ENCODE results near the gene TRIM62. TPM values are rescaled to one million over a fixed set of nuclear protein-coding genes. Genes with fewer than 3 reads are reported as not detected.
"Not testable (repeated sequence)": the region's sequence is repeated elsewhere in the genome, so short reads cannot be mapped to it uniquely, and the experiment has no call there.

Gene TRIM62
- total RNA-seq, 1 experiment from 2014 or later: 17.6 TPM

- Histone ChIP-seq H3K4me1 (0 out of 2 replicates have a peak, but pooled peaks cover 3% of the 10 kb centered on the region), H3K9me3 (replicated peaks) (no peaks in the 10 kb centered on the region), H3K4me3 (no peak overlapping the region), H3K27ac (no peak overlapping the region), H3K27me3 (no peaks in the 10 kb centered on the region), H3K36me3 (peaks cover 27% of the 10 kb centered on the region)
- no peak for DNase-seq
These were observed 39.3 kb downstream of the TRIM62 start for GRCh38 chr1:33142483-33143064.

DNA sequence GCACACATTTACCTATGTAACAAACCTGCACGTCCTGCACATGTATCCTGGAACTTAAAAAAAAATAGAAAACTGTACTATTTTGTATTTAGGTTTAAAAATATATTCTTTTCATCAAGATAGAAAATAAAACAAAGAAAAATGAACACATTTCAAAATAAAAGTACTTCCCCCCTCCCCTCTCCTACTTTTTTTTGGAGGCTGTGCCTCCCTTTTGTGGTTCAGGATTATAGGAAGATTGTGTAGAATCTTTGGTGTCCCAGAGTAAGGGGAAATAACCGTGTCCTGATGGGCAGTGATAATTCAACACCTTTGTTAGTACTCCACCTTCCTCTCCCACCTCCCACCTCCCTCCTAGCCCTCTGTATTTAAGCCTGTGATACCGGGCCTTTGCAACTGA is 40.1 kb downstream of the TRIM62 start:
- Histone ChIP-seq H3K4me1 (0 out of 2 replicates have a peak, but pooled peaks cover 3% of the 10 kb centered on the region), H3K27me3 (no peaks in the 10 kb centered on the region), H3K4me3 (no peak overlapping the region), H3K36me3 (peaks cover 19% of the 10 kb centered on the region), H3K9me3 (replicated peaks) (no peaks in the 10 kb centered on the region), H3K27ac (no peak overlapping the region)
- no peak for DNase-seq

DNA sequence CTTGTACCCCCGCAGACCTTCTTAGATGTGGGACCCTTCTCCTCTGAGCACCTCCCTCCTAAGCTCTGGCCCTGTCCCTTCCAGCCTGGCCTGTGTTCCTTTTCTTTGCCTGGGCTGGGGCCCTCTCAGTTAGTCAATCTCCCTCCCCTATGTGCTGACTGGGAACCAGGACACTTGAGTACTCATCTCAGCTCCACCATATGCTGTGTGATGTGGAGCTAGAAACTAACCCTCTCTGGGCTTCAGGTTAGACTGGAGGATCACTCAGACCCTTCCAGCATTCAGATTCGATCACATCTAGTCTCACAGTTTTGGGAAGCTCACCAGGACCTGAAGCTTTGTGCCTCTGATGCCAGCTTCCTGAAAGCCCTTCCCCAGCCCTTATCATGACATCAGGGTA is 40.6 kb downstream of the TRIM62 start:
- Histone ChIP-seq H3K27me3 (no peaks in the 10 kb centered on the region), H3K4me1 (0 out of 2 replicates have a peak, but pooled peaks cover 3% of the 10 kb centered on the region), H3K36me3 (peaks cover 13% of the 10 kb centered on the region; the same call in 1 of the 2 replicates), H3K4me3 (no peak overlapping the region), H3K27ac (no peak overlapping the region), H3K9me3 (replicated peaks) (no peaks in the 10 kb centered on the region)
- DNase-seq: no peak

DNA sequence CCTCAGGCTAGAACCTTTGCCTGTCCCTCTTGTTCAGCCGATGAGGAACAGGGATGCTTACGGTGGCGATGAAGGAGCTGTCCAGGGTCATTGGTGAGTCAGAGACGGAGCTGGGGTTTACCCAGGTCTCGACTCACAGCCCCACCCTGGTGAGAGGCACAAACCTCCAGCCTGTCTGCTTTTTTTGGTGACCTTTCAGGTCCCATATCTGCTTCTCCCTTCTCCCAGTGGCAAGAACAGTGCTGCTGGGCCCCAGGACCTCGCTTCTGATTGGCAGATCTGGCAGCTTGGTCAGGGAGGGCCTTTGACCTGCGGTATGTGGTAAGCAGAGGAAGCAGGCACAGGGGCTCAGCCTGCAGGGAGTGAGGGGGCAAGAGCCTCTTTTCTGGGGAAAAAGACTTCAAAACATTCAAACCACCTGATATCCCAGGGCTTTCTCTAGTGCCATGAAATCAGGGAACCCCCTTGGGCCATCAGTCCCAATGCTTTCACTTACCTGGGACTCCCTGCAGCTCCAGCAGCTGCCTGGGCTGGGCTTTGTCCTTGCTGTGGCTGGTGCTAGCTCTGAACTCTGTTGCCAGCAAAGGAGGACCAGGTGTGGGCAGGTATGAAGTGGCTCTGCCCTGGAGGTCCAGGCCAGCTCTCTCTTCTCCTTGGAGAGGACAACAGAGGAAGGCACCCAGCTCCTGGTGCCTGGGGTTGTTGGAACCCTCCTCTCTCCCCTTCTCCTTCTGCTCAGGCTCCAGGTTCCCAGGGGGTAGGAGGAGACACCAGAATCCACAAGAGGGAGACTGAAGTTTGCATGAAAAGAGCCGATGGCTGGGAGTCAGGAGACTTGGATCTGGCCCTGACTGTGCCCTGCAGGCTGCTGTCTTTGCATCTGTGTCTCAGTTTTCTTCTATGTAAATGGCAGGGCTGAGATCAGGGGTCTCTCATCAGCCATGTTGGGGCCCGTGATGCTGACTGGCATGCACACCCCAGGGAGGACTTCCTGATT is 41.4 kb downstream of the TRIM62 start:
- H3K36me3 ChIP-seq: peaks cover 9% of the 10 kb centered on the region; the same call in 1 of the 2 replicates
- no peak overlapping the region for H3K4me3 ChIP-seq
- no peaks in the 10 kb centered on the region for H3K9me3 ChIP-seq (replicated peaks)
- H3K27me3 ChIP-seq: no peaks in the 10 kb centered on the region
- H3K4me1 ChIP-seq: 0 out of 2 replicates have a peak, but pooled peaks cover 3% of the 10 kb centered on the region
- H3K27ac ChIP-seq: no peak overlapping the region
- peak; percentile 37 to 64 for DNase-seq

DNA sequence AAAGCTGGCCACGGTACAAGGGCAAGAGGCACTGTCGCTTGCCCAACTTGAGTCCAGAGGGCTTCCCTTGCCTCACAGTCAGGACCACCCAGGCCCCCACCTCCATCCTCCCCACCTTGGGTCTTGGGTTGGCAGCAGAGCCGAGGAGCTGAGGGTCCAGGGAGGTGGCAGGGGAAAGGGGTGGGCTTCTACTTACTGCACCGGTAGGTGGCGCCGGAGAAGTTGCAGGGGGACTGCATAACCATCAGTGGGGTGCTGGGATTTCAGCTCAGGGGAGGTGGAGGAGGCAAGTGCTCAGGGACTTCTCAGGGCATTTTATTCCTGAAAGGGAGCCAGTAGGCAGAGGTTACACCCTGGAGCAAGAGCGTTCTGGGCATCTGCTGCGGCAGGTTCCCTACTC is 44.0 kb downstream of the TRIM62 start:
- H3K9me3 ChIP-seq (replicated peaks): no peaks in the 10 kb centered on the region
- no peaks in the 10 kb centered on the region for H3K36me3 ChIP-seq
- no peak overlapping the region for H3K4me3 ChIP-seq
- DNase-seq: peak; percentile 77 to 81
- no peak overlapping the region for H3K27ac ChIP-seq
- H3K27me3 ChIP-seq: no peaks in the 10 kb centered on the region
- H3K4me1 ChIP-seq: 0 out of 2 replicates have a peak, but pooled peaks cover 3% of the 10 kb centered on the region

DNA sequence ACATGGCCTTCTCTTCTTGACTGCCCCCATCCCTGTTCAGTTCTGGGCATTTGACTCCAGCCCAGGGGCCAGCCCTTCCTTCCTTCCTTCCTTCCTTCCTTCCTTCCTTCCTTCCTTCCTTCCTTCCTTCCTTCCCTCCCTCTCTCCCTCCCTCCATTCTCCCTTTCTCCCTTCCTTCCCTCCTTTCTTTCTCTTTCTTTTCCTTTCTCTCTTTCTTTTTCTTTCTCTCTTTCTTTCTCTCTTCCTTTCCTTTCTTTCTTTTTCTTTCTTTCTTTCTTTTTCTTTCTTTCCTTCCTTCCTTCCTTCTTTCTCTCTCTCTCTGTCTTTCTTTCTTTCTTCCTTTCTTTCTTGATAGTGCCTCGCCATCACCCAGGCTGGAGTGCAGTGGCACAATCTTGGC is 45.8 kb downstream of the TRIM62 start:
- not testable (repeated sequence) for H3K4me1 ChIP-seq; H3K9me3 ChIP-seq (replicated peaks); DNase-seq; H3K27ac ChIP-seq; H3K4me3 ChIP-seq; H3K36me3 ChIP-seq; H3K27me3 ChIP-seq

DNA sequence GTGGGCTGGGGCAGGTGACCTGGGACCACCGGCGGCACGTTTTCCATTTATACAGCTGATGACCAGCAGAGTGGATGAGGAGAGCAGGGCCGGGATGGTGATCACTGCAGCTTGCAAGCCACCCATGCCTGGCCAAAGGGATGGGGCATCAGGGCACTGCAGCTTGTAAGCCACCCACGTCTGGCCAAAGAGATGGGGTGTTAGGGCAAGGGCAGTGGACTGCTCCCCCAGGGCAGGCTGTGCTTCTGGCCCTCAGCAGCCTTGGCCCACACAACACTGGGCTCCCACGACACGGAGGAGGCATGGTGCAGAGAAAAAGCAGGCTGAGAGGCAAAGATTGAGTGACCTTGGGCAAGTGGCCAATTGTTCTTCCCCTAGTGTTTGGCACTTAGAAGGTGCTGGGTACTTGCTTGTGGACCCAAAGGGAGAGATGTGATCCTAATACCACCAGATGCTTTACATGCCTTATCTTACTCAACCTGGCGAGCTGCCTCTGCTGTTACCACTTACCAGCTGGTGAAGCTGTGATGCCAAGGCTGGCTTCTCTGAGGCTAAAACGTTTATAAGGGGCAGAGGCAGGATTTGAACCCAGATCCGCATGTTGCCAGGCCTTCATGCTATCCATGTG is 48.3 kb downstream of the TRIM62 start:
- Histone ChIP-seq H3K4me3 (no peak overlapping the region), H3K9me3 (replicated peaks) (no peaks in the 10 kb centered on the region), H3K36me3 (no peaks in the 10 kb centered on the region), H3K27me3 (no peaks in the 10 kb centered on the region), H3K4me1 (peaks cover 20% of the 10 kb centered on the region), H3K27ac (no peak overlapping the region)
- no peak for DNase-seq

- Histone ChIP-seq H3K4me1 (peaks cover 23% of the 10 kb centered on the region), H3K36me3 (no peaks in the 10 kb centered on the region), H3K4me3 (no peak overlapping the region), H3K27me3 (no peaks in the 10 kb centered on the region), H3K27ac (no peak overlapping the region), H3K9me3 (replicated peaks) (no peaks in the 10 kb centered on the region)
- DNase-seq: no peak
These were observed 49.3 kb downstream of the TRIM62 start for GRCh38 chr1:33132549-33132948.

DNA sequence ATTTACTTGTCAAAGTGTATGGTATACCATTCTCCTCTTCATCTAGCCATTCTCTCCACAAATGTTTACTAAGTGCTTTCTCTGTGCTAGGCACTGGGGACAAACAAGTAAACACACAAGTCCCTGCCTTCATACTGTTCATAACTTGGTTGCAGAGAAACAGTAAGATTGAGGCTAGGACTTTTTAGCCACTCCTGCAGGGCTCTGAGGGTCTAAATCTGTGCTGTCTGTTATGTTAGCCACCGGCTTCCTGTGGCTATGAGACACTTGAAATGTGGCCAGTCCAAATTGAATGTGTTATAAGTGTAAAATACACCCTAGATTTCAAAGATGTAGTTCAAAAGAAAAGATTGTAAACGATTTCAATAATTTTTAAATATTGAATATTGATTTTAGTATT is 50.7 kb downstream of the TRIM62 start:
- DNase-seq: no peak
- no peak overlapping the region; the same call in 1 of the 2 replicates for H3K27ac ChIP-seq

DNA sequence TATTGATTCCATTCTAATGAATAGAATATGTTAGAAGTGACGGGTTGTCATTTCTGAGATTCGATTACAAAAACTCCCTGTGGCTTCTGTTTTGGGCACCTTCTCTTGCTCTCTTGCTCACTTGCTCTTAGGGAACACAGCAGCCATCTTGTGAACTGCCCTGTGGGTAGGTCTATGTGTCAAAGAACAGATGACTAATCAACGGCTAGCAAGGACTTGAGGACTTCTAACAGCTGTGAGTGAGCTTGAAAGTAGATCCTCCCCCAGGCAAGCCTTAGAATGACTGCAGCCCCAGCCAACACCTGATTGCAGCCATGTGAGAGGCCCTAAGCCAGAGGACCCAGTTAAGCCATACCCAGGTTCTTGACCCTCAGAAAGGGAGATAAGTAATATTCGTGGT is 51.5 kb downstream of the TRIM62 start:
- peak overlapping the region; percentile 29 for H3K27ac ChIP-seq
- H3K4me3 ChIP-seq: no peak overlapping the region
- DNase-seq: peak; percentile 90 to 98
- peaks cover 23% of the 10 kb centered on the region for H3K4me1 ChIP-seq
- H3K27me3 ChIP-seq: no peaks in the 10 kb centered on the region
- H3K9me3 ChIP-seq (replicated peaks): no peaks in the 10 kb centered on the region
- H3K36me3 ChIP-seq: no peaks in the 10 kb centered on the region

More for the DNA sequence above, 50.7 kb downstream of the TRIM62 start:
- H3K36me3 ChIP-seq: no peaks in the 10 kb centered on the region
- H3K9me3 ChIP-seq (replicated peaks): no peaks in the 10 kb centered on the region
- no peaks in the 10 kb centered on the region for H3K27me3 ChIP-seq
- H3K4me3 ChIP-seq: no peak overlapping the region
- peaks cover 23% of the 10 kb centered on the region for H3K4me1 ChIP-seq

- Histone ChIP-seq H3K27ac (no peak overlapping the region), H3K36me3 (no peaks in the 10 kb centered on the region), H3K9me3 (replicated peaks) (no peaks in the 10 kb centered on the region), H3K4me3 (no peak overlapping the region), H3K4me1 (peaks cover 23% of the 10 kb centered on the region), H3K27me3 (no peaks in the 10 kb centered on the region)
- DNase-seq: no peak
These were observed 53.1 kb downstream of the TRIM62 start for GRCh38 chr1:33128781-33129180.

GRCh38 chr1:33127001-33127823 is 54.6 kb downstream of the TRIM62 start:
- no peaks in the 10 kb centered on the region for H3K36me3 ChIP-seq
- DNase-seq: peak; percentile 100

GRCh38 chr1:33126411-33127000 is 55.3 kb downstream of the TRIM62 start:
- no peaks in the 10 kb centered on the region for H3K36me3 ChIP-seq
- no peak for DNase-seq
- H3K4me3 ChIP-seq: peak overlapping the region; percentile 69
- H3K9me3 ChIP-seq (replicated peaks): no peaks in the 10 kb centered on the region
- peak overlapping the region; percentile 84 for H3K27ac ChIP-seq
- H3K27me3 ChIP-seq: no peaks in the 10 kb centered on the region
- peaks cover 23% of the 10 kb centered on the region for H3K4me1 ChIP-seq

More at GRCh38 chr1:33127001-33127823, 54.6 kb downstream of the TRIM62 start:
- H3K27me3 ChIP-seq: no peaks in the 10 kb centered on the region
- H3K4me1 ChIP-seq: peaks cover 23% of the 10 kb centered on the region
- H3K9me3 ChIP-seq (replicated peaks): no peaks in the 10 kb centered on the region
- H3K27ac ChIP-seq: peak overlapping the region; percentile 84
- peak overlapping the region; percentile 69 for H3K4me3 ChIP-seq

DNA sequence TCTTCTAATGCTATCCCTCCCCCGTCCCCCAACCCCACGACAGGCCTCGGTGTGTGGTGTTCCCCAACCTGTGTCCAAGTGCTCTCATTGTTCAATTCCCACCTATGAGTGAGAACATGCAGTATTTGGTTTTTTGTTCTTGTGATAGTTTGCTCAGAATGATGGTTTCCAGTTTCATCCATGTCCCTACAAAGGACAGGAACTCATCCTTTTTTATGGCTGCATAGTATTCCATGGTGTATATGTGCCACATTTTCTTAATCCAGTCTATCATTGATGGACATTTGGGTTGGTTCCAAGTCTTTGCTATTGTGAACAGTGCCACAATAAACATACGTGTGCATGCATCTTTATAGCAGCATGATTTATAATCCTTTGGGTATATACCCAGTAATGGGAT is 57.2 kb downstream of the TRIM62 start:
- not testable (repeated sequence) for H3K4me3 ChIP-seq; H3K27me3 ChIP-seq; H3K36me3 ChIP-seq; DNase-seq; H3K27ac ChIP-seq; H3K9me3 ChIP-seq (replicated peaks); H3K4me1 ChIP-seq

All from SJCRH30 (cell line).